ENCODE results near the gene LIN37. TPM values are rescaled to one million over a fixed set of nuclear protein-coding genes. Genes with fewer than 3 reads are reported as not detected.

The LIN37 gene
- total and polyA plus RNA-seq, 8 donors = 1.7 to 44.0 (median 4.5) TPM

DNA sequence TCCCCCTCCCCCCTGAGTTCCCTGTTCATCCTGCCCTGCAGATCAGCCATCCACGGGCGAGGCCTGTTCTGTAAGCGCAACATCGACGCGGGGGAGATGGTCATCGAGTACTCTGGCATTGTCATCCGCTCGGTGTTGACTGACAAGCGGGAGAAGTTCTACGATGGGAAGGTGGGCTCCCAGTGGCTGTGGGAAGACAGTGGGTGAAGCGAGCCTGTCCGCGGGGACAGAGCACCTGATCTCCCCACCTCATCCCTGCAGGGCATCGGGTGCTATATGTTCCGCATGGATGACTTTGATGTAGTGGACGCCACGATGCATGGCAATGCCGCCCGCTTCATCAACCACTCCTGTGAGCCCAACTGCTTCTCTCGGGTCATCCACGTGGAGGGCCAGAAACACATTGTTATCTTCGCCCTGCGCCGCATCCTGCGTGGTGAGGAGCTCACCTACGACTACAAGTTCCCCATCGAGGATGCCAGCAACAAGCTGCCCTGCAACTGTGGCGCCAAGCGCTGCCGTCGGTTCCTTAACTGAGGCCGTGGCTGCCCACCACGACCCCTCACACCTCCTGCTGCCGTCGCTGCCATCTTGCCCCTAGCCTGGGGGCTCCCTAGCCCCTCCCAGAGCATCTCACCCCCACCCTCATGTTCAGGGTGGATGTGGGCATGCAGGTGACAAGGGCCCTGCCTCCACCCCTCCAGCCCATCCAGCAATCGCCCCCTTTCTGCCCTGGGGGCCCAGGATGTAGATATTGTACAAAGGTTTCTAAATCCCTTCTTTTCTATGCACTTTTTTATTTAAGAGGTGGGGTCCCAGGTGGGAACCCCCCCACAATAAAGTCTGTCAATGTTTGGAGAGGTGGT, 10.1 kb upstream of the LIN37 start:
- DNase-seq (peak in 2 of 6 donors; percentile 46 to 71), ATAC-seq (no peak), FAIRE-seq (no peak)
- H3K9me3 ChIP-seq = no peaks in the 10 kb centered on the region
- H3K4me3 ChIP-seq = no peak overlapping the region
- H3K4me1 ChIP-seq = peaks cover 0 to 4% (median 0%) of the 10 kb centered on the region in 3 donors
- no peak overlapping the region for H3K27ac ChIP-seq
- intact Hi-C loops (cut with DNase I) = no loop called here
- TF ChIP-seq, protein P1, sequence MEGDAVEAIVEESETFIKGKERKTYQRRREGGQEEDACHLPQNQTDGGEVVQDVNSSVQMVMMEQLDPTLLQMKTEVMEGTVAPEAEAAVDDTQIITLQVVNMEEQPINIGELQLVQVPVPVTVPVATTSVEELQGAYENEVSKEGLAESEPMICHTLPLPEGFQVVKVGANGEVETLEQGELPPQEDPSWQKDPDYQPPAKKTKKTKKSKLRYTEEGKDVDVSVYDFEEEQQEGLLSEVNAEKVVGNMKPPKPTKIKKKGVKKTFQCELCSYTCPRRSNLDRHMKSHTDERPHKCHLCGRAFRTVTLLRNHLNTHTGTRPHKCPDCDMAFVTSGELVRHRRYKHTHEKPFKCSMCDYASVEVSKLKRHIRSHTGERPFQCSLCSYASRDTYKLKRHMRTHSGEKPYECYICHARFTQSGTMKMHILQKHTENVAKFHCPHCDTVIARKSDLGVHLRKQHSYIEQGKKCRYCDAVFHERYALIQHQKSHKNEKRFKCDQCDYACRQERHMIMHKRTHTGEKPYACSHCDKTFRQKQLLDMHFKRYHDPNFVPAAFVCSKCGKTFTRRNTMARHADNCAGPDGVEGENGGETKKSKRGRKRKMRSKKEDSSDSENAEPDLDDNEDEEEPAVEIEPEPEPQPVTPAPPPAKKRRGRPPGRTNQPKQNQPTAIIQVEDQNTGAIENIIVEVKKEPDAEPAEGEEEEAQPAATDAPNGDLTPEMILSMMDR (IDR thresholded peaks at IDR 0.05) = no peak
- H3K27me3 ChIP-seq = no peaks in the 10 kb centered on the region
- WGBS, 2 donors = 92% methylated on average over 37 of the region's 37 CpGs
- H3K36me3 ChIP-seq = peaks cover 0 to 10% (median 5%) of the 10 kb centered on the region in 3 donors

DNA sequence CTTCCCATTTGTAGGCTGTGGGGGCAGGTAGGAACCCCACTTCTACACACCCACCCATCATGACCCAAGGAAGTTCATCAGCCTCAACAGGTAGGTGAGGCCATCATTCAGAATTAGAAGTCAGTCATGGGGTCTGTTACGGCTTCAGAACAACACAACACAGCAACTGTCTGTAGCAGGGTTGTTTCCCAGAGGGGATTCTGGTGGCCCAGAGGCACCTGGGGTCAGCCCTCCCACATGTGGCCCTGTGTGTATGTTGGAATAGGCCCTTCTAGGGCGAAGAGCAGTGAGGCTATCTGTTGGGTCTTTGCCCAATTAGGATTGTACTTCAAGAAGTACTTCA, 9.5 kb upstream of the LIN37 start:
- TF ChIP-seq, protein P1 (IDR thresholded peaks at IDR 0.05) = no peak
- no peak for DNase-seq
- H3K36me3 ChIP-seq = peaks cover 0 to 10% (median 5%) of the 10 kb centered on the region in 3 donors
- intact Hi-C loops (cut with DNase I) = no loop called here
- H3K4me3 ChIP-seq = no peak overlapping the region
- 68 to 81% methylated on average over 2 of the region's 2 CpGs for WGBS, 2 donors
- FAIRE-seq = no peak
- H3K4me1 ChIP-seq = peaks cover 0 to 4% (median 0%) of the 10 kb centered on the region in 3 donors
- no peak for ATAC-seq
- H3K9me3 ChIP-seq = no peaks in the 10 kb centered on the region
- no peaks in the 10 kb centered on the region for H3K27me3 ChIP-seq
- peak overlapping the region in 1 of 4 donors; percentile 17 for H3K27ac ChIP-seq

DNA sequence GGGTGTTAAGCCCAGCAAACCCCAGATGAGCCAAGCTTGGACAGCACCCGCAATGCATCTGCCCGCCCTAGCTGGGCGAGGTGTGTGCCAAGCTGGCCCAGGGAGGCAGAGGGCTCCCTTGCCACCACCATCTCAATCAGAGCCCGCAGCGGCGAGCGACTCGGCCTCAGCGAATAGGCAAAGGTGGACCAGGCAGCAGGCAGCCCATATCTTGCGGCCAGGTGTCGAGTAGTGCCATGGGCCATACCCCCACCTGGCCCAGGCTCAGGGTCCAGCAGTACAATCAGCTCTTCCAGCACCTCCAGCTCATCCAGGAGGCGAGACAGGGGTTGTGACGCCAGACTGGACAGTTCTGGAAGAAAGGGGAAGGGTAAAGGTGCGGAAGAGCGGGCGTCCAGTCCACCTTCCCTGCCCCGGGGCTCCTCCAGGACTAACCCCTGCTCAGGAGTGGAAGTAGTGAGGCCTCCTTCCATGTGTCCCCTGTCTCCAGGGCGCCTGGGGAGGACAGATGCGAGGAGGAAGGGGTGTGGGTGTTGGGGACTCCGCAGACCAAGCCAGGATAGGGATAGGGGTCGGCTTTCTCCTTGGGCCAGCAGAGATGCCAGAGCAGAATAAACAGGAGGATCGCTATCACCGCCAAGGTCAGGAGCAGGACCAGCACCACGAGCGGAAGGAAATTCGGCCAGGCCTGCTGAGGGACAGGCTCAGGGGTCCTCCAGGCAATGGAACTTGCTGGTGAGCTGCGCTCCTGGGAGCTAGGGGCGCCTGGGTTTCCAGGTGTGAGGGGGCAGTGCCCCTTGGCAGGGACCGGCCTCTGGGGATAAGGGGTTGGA, 8.9 kb upstream of the LIN37 start:
- no peaks in the 10 kb centered on the region for H3K27me3 ChIP-seq
- FAIRE-seq (no peak), ATAC-seq (no peak), DNase-seq (peak in 3 of 6 donors; percentile 39 to 79 (median 50))
- H3K36me3 ChIP-seq = peaks cover 0 to 10% (median 5%) of the 10 kb centered on the region in 3 donors
- intact Hi-C loops (cut with DNase I) = no loop called here
- 58 to 66% methylated on average over 29 of the region's 29 CpGs for WGBS, 2 donors
- H3K4me1 ChIP-seq = peaks cover 2 to 8% (median 6%) of the 10 kb centered on the region in 3 donors
- peak overlapping the region; percentile 42 to 80 (median 78) for H3K27ac ChIP-seq
- H3K4me3 ChIP-seq = peak overlapping the region; percentile 27 to 60 (median 54)
- no peaks in the 10 kb centered on the region for H3K9me3 ChIP-seq
- TF ChIP-seq, protein P1 (IDR thresholded peaks at IDR 0.05) = no peak

DNA sequence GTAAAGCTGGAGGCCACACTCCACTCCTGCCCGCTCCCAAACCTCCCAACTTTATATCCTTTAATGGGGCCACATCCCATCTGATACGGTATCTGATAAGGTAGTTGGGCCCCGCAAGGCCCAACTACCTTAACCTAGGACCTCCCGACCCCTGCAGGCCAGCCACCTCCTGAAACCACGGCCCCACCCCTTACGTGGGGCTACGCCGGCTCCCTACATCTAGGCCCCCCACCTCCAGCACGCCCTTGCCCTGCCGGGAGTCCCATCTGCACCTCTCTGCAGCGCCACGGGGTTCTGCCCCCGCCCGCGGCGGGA, 8.3 kb upstream of the LIN37 start:
- Histone ChIP-seq H3K4me3 (peak overlapping the region; percentile 27 to 60 (median 54)), H3K4me1 (peaks cover 4 to 10% (median 7%) of the 10 kb centered on the region in 3 donors), H3K27me3 (no peaks in the 10 kb centered on the region), H3K9me3 (no peaks in the 10 kb centered on the region), H3K27ac (peak overlapping the region; percentile 42 to 80 (median 78)), H3K36me3 (peaks cover 0 to 10% (median 5%) of the 10 kb centered on the region in 3 donors)
- DNase-seq (no peak), FAIRE-seq (no peak), ATAC-seq (peak in 1 of 4 donors; percentile 2)
- 2 to 3% methylated on average over 16 of the region's 16 CpGs for whole genome bisulfite sequencing, 2 donors
- intact Hi-C loops (cut with DNase I) = no loop called here
- TF ChIP-seq, protein P1 (IDR thresholded peaks at IDR 0.05) = no peak
